Mesodermal cell (in vitro differentiated cells): ENCODE measurements around the gene FOXP1.
"Not testable (repeated sequence)": the region's sequence is repeated elsewhere in the genome, so short reads cannot be mapped to it uniquely, and the experiment has no call there.

Experiments used
- H3K27ac ChIP-seq: 2 replicates; pipeline ENCODE4 v1.7.0; 2013; ENCODE audit warnings: mild to moderate bottlenecking, low read depth, low read length, moderate library complexity; ENCODE audit not compliant: severe bottlenecking
- H3K36me3 ChIP-seq: 2 replicates; pipeline ENCODE4 v1.7.1; 2013; ENCODE audit warnings: mild to moderate bottlenecking, low read length, moderate library complexity; ENCODE audit not compliant: control insufficient read depth, insufficient read depth
- H3K4me1 ChIP-seq: one replicate; pipeline ENCODE4 v1.7.1; 2013; ENCODE audit warnings: mild to moderate bottlenecking, low read length; ENCODE audit not compliant: insufficient read depth, control insufficient read depth, poor library complexity, severe bottlenecking
- H3K4me3 ChIP-seq: 2 replicates; pipeline ENCODE4 v1.7.0; 2013; ENCODE audit warnings: low read length, control low read depth, mild to moderate bottlenecking; ENCODE audit not compliant: insufficient read depth, poor library complexity, severe bottlenecking; ENCODE audit errors: extremely low read depth
- H3K9me3 ChIP-seq: 2 replicates; pipeline ENCODE4 v1.7.1; 2013; ENCODE audit warnings: mild to moderate bottlenecking, low read length, moderate library complexity; ENCODE audit not compliant: control insufficient read depth
- WGBS, 2 experiments: methylation state at CpG; one replicate each; pipeline ENCODE4 v1.1.5; 2013; ENCODE audit warnings: missing lambda C conversion rate in 2 of 2; ENCODE audit not compliant: insufficient coverage in 2 of 2; 5-methylcytosine and 5-hydroxymethylcytosine counted together

The FOXP1 gene

DNA sequence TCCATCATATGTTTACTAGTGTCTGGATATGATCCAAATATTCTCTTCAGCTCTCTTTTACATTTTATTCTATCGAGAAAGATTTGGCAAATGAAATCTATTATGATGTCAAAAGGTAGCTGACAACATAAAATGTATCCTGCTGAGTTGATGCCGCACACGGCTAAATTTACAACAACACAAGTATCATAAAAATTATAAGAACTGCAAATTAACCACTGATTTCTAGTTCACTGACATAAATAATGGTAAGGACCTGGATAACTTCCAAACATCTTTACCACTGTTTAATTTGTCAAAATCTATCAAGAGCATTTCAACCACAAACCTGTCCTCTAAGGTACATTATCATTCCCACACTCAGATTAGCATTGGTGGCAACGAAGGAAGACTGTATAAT is 244.5 kb downstream of the FOXP1 start:
- Histone ChIP-seq H3K4me1 (no peaks in the 10 kb centered on the region), H3K36me3 (no peaks in the 10 kb centered on the region), H3K4me3 (no peak overlapping the region), H3K27ac (no peak overlapping the region), H3K9me3 (peaks cover 6% of the 10 kb centered on the region)
- WGBS, 2 experiments: 90 to 100% methylated on average over 1 to 3 of the region's 4 CpGs

DNA sequence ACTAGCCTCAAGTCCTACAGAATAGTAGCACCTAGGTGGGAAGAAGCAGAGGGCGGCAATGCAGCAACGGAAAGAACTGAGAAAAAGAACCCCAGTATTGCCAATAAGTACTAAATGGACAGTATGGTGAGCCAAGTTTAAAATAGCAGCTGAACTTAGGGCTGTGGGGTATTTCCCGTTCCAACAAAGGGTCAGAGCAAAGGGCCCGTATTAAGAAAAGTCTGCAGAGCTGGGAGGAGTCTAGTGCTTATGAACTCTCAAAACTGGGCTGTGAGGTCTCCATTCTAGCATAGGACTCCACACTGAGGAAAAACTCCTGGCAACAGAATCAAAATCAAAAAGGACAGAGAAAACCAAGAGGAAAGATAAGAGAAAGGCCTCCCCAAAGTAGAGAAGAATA is 250.7 kb downstream of the FOXP1 start:
- Histone ChIP-seq H3K36me3 (no peaks in the 10 kb centered on the region), H3K9me3 (no peaks in the 10 kb centered on the region), H3K27ac (no peak overlapping the region), H3K4me1 (no peaks in the 10 kb centered on the region), H3K4me3 (no peak overlapping the region)
- 91% methylated on average over 3 of the region's 4 CpGs; no CpG with 5 or more reads in 1 of the 2 experiments for WGBS, 2 experiments

DNA sequence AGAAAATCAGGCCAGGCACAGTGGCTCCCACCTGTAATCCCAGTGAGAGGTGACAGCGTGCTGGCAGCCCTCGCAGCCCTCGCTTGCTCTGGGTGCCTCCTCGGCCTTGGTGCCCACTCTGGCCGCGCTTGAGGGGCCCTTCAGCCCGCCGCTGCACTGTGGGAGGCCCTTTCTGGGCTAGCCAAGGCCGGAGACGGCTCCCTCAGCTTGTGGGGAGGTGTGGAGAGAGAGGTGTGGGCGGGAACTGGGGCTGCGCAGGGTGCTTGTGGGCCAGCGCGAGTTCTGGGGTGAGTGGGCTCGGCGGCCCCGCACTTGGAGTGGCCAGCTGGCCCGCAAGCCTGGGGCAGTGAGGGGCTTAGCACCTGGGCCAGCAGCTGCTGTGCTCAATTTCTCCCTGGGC is 252.6 kb downstream of the FOXP1 start:
- Histone ChIP-seq H3K4me1 (no peaks in the 10 kb centered on the region), H3K36me3 (no peaks in the 10 kb centered on the region), H3K4me3 (no peak overlapping the region), H3K9me3 (no peaks in the 10 kb centered on the region), H3K27ac (no peak overlapping the region)
- 91 to 93% methylated on average over 10 to 12 of the region's 18 CpGs for WGBS, 2 experiments

DNA sequence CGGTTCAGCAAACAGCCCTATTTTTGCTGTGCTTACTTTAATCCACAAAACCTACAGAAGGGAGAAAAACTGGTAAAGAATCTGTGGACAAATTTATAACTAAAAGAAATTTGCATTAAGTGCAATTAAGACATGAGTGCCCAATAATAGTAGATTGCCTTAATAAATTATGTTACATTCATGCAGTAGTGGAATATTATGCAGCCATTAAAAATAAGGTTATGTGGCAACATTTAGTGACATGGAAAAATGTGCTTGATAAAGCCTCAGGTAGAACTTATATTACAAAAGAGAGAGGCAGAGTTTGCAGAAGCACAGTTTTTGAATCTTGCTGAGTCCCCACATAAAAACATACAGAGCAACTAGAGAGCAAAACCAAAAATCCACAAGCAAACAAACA is 253.0 kb downstream of the FOXP1 start:
- Histone ChIP-seq H3K4me1 (no peaks in the 10 kb centered on the region), H3K9me3 (no peaks in the 10 kb centered on the region), H3K36me3 (no peaks in the 10 kb centered on the region), H3K4me3 (no peak overlapping the region), H3K27ac (no peak overlapping the region)
- no CpG with 5 or more reads among the region's 1 CpG for WGBS, 2 experiments

DNA sequence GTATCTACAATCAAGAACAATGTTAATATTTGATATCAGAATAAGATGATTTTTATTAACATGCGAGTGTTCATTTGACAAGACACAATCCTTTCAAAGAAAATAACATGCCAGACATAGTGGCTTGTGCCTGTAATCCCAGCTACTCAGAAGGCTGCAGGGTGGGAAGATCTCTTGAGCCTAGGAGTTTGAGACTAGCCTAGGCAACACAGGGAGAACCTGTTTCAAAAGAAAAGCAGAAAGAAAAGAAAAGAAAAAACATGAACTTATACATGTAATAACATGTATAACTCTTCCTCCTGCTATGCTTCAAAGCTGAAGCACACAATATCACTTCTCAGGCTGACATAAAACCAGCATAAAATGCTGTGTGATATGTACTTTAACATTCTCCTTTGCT is 253.7 kb downstream of the FOXP1 start:
- no peak overlapping the region for H3K27ac ChIP-seq
- no peaks in the 10 kb centered on the region for H3K36me3 ChIP-seq
- no peaks in the 10 kb centered on the region for H3K9me3 ChIP-seq
- no peaks in the 10 kb centered on the region for H3K4me1 ChIP-seq
- no CpG with 5 or more reads among the region's 1 CpG for WGBS, 2 experiments
- H3K4me3 ChIP-seq: no peak overlapping the region

DNA sequence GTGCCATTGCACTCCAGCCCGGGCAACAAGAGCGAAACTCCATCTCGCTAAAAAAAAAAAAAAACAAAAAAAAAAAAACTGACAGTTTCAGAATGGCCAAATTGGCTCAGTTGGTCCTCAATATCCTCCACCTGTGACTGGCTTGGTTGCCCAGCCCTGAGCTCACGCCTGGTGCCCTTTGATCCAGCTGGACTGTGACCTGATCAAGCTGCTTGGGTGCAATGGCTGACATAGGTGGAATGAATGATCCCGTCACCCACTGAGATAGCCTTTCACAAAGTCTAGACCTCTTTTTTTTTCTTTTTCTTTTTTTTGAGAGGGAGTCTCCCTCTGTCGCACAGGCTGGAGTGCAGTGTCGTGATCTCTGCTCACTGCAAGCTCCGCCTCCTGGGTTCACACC is 254.6 kb downstream of the FOXP1 start:
- WGBS, 2 experiments: 80 to 100% methylated on average over 1 to 4 of the region's 8 CpGs
- Histone ChIP-seq H3K9me3 (no peaks in the 10 kb centered on the region), H3K4me3 (no peak overlapping the region)

DNA sequence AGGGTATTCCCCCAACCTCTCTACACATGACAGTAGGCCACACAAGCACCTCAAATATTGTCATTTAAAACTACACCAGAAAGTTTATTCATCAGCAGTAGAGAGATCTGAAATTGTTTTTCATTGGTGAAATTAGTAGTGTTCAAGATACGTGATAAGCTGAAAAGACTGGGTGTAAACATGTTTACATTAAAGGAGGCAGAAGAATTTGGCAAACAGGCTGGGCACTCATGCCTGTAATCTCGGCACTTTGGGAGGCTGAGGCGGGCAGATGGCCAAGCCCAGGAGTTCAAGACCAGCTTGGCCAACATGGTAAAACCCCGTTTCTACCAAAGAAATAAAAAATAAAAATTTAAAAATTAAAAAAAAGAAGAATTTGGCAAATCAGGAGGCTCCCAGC is 255.6 kb downstream of the FOXP1 start:
- Histone ChIP-seq H3K4me1 (no peaks in the 10 kb centered on the region), H3K27ac (no peak overlapping the region), H3K36me3 (no peaks in the 10 kb centered on the region), H3K4me3 (no peak overlapping the region), H3K9me3 (no peaks in the 10 kb centered on the region)
- WGBS, 2 experiments: 86 to 96% methylated on average over 3 of the region's 4 CpGs

More for the DNA sequence above, 254.6 kb downstream of the FOXP1 start:
- Histone ChIP-seq H3K27ac (no peak overlapping the region), H3K4me1 (no peaks in the 10 kb centered on the region), H3K36me3 (no peaks in the 10 kb centered on the region)

DNA sequence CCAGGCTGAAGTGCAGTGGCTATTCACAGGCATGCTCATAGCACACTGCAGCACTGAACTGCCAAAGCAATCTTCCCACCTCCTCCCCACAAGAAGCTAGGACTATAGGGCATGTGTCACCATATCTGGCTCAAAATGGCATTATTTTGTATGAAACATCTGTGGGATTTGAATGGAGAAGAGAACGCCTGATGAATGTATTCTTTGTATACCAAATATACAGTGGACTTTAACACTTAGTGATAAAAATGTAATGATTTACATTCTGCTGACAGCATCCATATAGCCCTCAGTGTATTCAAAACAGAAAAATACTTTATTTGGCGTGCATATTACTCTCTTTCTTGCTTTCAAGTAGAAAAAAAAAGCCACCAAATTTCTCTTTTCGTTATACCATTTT is 257.8 kb downstream of the FOXP1 start:
- 83 to 100% methylated on average over 1 to 2 of the region's 3 CpGs for WGBS, 2 experiments
- Histone ChIP-seq H3K4me1 (no peaks in the 10 kb centered on the region), H3K9me3 (no peaks in the 10 kb centered on the region), H3K27ac (no peak overlapping the region), H3K36me3 (no peaks in the 10 kb centered on the region), H3K4me3 (no peak overlapping the region)

DNA sequence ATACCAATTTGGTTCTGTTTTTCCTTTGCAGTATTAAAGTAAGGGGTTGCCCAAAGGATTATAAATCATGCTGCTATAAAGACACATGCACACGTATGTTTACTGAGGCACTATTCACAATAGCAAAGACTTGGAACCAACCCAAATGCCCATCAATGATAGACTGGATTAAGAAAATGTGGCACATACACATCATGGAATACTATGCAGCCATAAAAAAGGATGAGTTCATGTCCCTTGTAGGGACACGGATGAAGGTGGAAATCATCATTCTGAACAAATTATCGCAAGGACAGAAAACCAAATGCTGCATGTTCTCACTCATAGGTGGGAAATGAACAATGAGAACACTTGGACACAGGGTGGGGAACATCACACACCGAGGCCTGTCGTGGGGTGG is 259.3 kb downstream of the FOXP1 start:
- H3K9me3 ChIP-seq, H3K4me3 ChIP-seq, H3K4me1 ChIP-seq, H3K27ac ChIP-seq, H3K36me3 ChIP-seq: not testable (repeated sequence)
- WGBS, 2 experiments: 100% methylated on average over 2 of the region's 5 CpGs; no CpG with 5 or more reads in 1 of the 2 experiments

DNA sequence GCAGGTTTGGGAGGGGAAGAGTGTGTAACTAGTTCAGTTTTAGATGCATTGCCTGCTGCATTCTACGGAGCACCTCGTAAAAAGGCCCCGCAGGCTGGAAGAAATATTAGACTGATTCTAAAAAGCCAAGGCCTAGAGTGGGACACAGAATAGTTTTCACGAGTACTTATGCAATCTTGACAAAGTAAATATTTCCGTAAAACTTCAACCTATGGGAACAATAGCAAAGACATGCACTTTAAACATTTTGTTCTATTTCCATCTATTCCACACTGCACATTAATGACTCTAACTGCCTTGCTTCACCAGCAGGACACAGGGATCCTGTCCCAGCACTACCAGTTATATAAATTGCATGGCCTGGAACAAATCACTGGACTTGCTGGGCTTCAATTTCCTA is 260.0 kb downstream of the FOXP1 start:
- no peaks in the 10 kb centered on the region for H3K9me3 ChIP-seq
- H3K27ac ChIP-seq: no peak overlapping the region
- no peak overlapping the region for H3K4me3 ChIP-seq
- 88 to 98% methylated on average over 5 of the region's 5 CpGs for WGBS, 2 experiments
- no peaks in the 10 kb centered on the region for H3K36me3 ChIP-seq
- H3K4me1 ChIP-seq: no peaks in the 10 kb centered on the region

DNA sequence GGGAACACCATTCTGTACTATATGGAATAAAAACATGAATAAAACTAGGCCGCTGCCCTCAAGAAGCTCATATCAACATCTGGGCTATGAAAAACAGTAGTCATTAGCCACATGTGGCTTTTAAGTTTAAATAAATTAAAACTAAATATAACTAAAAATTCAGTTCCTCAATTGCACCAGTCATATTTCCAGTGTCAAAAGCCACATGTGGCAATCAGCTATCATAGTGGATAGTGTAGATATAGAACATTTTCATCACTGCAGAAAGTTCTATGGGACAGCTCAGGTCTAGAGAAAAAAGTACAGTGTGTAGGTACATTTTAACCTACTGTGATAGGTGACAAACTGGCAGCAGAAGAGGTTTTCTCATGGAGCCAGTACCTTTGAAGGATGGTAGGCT is 261.4 kb downstream of the FOXP1 start:
- 100% methylated on average over 1 of the region's 1 CpG; no CpG with 5 or more reads in 1 of the 2 experiments for WGBS, 2 experiments
- no peaks in the 10 kb centered on the region for H3K9me3 ChIP-seq

More for the DNA sequence above, 261.4 kb downstream of the FOXP1 start:
- H3K36me3 ChIP-seq: no peaks in the 10 kb centered on the region
- no peaks in the 10 kb centered on the region for H3K4me1 ChIP-seq
- H3K27ac ChIP-seq: no peak overlapping the region
- no peak overlapping the region for H3K4me3 ChIP-seq
